ENCODE results near the gene LDB1.

Gene LDB1, protein sequence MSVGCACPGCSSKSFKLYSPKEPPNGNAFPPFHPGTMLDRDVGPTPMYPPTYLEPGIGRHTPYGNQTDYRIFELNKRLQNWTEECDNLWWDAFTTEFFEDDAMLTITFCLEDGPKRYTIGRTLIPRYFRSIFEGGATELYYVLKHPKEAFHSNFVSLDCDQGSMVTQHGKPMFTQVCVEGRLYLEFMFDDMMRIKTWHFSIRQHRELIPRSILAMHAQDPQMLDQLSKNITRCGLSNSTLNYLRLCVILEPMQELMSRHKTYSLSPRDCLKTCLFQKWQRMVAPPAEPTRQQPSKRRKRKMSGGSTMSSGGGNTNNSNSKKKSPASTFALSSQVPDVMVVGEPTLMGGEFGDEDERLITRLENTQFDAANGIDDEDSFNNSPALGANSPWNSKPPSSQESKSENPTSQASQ

DNA sequence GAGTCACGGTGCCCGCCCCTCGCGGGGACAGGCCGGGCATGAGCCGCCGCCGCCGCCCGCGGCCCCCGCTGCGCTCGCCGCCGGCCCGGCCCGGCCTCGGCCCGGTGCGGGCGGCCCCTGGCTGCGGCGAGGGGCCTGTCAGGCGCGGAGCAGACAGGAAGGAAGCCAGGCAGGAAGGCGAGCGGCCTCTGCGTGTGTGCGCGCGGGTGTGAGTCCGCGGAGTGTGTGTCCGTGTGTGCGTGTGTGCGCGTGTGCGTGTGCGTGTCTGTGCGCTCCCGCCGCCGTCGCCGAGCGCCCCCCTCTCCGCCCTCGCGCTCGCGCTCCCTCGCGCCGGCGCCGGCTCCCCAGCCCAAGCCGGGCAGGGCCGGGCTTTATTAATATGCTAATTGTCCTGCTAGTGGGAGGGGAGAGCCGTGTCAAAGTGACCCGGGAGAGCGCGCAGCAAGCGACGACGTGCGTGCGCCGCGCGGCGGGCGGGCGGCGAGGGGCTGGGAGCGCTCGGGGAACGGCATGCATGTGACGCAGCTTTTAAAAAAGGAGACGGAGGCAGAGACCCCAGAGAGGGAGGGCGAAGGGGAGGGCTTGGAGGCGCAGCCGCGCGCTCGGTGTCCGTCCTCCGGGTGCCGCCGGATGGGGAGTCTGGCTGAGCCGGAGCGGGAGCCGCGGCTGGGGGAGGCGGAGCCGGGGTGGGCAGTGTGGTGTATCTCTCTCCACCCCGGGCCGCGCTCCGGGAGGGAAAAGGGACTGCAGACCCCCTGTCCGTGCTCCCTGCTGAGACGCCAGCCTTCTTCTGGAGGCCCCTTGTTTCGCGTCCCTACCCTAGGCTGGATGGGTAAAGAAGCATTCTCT lies at the start of gene LDB1:
Gene LDB1, minus strand, starts transcription at position 227 of the 849 bp plus-strand sequence. CDS start 258 bp downstream, outside the sequence.
- peak; percentile 58 for DNase-seq

DNA sequence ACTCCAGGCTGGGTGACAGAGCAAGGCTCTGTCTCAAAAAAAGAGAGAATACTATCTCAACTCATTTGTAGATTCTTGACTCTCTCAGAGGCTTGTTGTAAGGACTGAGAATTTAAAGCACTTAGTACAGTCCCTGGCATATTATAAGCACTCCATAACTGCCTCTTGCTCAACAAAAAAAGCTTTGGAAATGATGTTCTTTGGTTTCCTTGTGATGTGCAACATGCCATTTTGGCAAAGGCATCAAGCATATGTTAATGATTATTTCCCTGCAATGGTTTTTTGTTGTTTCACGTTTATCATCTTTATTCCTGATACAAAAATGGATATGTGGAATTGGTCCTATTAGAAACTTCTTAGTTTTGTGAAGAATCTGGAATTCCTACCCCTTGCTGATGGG lies 47.7 kb upstream of the LDB1 start:
- DNase-seq: no peak

DNA sequence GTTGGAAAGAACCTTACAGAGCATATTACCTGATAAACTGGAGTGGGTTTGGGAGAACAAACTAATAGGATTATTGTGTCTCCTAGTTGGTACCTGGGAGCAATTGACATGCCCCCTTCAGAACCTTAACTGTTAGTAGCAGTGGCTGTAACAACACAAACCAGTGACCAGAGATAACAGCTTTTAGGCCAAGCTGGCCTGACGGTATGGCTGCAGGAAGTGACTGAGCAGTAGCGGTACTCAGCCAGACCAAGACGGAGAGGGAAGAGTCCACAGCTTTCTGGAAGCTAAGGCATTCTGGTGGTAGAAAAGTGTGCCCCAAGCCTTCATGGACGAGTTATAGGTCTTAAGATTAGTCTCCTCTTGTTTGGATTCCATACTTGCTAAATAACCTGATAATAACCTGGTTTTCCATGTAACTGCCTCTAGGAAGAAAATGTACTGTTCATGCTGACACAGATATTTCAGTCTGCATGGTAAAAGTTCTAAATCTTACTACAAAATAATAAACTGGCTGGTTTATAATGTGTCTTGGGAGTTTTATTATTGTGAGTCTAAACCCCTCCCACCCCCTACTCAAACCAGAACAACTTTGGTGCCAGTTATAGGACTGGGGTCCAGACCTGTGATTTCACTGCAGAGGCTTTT lies 43.3 kb upstream of the LDB1 start:
- no peak for DNase-seq

DNA sequence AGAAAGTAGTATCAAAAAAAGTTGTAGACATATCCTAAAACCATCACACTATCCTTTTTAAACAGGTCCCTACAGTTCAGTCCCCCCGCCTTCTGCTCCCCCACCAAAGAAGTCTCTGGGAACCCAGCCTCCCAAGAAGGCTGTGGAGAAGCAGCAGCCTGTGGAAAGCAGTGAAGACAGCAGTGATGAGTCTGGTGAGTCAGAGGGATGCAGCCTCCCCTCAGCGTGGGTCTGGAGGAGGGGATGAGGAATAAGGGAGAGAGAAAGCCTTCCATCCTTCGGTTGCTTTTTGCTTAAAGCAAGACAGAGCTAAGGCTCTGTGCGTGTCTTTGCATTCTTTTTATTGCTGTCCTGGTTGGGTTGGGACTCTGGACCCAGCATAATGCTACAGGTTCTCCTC lies 39.7 kb upstream of the LDB1 start:
- DNase-seq: no peak

DNA sequence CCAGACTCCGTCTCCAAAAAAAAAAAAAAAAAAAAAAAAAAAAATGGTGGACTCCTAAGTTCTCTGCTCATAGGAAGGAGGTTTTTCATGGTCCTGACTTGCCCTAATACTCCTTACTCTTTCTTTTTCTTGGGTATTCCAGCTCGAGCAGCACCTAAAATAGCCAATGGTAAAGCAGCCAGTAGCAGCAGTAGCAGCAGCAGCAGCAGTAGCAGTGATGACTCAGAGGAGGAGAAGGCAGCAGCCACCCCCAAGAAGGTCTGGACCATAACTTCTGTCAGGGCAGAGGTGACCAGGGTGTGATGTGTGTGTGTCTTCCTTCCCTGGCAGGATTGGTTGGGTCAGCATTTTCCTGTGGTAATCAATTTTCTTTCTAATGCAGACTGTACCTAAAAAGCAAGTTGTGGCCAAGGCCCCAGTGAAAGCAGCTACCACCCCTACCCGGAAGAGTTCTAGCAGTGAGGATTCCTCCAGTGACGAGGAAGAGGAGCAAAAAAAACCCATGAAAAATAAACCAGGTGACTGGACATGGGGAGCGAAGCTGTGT lies 39.0 kb upstream of the LDB1 start:
- DNase-seq: no peak

DNA sequence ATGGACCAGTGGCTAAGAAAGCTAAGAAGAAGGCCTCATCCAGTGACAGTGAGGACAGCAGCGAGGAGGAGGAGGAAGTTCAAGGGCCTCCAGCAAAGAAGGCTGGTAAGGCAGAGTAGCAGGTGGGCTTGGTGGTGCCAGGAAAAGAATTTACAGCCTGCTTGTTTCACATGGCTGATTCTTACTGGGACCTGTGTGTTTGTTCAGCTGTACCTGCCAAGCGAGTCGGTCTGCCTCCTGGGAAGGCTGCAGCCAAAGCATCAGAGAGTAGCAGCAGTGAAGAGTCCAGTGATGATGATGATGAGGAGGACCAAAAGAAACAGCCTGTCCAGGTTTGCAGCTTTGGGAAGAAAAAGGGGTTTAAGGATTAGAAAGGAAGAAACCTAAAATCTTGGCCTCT lies 37.1 kb upstream of the LDB1 start:
- no peak for DNase-seq

DNA sequence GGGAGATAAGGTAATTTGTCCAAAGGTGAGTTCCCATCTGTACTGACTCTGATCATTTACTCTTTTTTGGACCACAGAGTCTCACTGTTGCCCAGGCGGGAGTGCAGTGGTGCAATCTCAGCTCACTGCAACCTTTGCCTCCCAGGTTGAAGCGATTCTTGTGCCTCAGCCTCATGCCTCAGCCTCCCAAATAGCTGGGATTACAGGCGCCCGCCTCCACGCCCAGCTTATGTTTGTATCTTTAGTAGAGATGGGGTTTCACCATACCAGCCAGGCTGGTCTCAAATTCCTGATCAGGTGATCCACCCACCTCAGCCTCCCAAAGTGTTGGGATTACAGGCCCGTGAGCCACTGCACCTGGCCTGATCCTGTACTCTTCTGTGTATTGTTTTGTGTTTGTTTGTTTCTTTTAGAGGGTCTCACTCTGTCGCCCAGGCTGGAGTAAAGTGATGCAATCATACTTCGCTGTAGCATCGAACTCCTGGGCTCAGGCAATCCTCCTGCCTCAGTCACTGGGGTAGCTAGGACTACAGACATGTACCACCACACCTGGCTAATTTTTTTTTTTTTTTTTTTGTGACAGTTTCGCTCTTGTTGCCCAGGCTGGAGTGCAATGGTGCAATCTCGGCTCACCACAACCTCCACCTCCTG lies 34.4 kb upstream of the LDB1 start:
- no peak for DNase-seq

DNA sequence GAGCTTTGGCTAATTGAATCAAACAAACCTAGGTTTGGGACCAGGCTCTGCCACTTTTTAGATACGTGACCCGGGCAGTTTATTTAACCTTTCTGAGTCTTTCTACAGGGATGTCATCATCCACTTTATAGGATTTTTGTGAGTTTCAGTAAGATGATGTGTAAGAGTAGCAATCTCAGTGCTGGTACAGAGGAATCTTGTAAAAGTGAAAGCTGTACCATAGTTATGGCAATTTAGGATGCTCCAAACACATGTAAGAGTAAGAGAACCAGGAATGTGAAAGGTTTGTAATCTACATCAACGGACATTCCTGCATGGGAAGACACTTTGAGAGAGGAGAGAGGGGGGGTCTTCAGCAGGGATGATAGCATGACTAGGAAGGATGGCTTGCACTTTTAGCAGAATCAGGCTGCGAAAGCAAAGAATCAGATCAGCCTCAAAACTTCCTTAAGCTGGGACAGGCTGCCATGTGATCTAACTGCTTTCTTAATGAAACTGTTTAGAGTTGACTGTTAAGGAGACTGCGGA lies 33.0 kb upstream of the LDB1 start:
- no peak for DNase-seq

DNA sequence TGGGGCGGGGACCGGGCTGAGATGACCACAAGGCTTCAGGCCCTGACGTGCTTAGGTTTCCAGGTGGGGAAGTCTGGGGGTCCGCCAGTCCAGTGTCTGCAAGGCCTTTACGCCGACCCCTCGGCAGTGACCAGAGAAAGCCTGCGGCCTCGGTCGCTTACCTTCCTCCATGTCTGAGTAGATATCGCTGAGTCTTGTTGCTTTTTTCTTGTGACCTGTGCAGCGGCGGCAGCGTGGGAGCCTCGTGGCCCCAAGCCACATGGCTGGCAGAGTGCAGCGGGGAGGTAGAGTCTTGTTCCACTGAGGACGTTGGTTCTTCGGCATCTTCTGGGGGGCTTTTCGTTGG lies 32.4 kb upstream of the LDB1 start:
- DNase-seq: peak; percentile 61

DNA sequence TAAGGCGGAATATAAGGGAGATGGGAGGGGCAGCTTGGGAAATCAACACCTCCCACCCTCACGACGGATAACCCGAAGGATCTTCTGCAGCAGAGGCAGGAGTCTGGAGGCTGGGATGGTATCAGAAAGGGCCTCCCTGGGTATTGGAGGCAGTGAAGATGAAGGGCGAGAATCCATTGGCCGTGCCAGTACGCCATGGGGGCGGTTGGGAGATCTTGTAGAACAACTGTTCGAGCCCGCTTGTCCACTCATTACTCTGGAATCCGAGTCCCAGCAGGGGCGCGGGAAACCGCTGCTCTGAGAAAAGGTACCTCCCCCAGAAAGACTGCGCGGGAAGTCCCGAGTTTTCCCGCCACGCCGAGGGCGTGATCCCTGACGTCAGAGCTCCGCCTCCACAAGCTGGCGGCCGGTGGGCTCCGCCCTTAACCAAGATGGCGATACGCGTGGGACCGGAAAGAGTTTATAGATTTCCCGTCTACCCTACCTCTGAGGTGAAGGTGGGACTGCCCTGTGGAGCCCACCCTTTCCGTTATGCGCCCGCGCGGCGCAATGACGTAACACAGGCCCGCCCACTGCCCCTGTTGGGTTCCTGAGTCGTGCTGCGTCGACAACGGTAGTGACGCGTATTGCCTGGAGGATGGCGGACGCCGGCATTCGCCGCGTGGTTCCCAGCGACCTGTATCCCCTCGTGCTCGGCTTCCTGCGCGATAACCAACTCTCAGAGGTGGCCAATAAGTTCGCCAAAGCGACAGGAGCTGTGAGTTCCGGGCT lies 31.8 kb upstream of the LDB1 start, which contains the start of gene NOLC1:
Gene NOLC1, plus strand, starts transcription at position 616 of the 771 bp plus-strand sequence. Its CDS starts 22 bp downstream, at position 638.
- peak; percentile 99 for DNase-seq

DNA sequence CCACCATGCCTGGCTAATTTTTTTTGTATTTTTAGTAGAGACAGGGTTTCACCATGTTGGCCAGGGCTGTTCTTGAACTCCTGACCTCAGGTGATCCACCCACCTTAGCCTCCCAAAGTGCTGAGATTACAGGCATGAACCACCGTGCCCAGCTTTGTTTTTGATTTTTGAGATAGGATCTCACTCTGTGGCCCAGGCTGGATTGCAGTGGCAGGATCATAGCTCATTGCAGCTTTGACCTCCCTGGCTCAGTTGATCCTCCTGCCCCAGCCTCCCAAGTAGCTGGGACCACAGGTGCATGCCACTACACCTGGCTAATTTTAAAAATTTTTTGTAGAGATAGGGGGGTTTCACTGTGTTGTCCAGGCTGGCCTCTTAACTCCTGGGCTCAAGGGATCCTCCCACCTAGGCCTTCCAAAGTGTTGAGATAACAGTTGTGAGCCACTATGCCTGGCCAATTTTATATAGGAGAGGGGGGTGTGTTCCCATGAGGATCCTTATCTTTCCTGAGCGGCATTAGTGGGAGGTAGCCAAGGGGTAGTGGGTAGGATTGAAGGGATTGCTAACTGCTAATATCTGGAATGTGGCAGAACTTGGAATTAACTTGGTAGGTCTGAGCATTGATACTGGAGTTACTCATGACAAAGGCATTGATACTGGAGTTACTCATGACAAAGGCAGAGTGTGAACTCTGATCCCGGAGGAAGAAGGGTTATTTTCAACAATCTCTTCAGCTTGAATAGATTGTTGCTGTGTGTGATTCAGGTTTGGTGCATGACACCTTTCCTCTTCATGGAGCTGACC lies 31.0 kb upstream of the LDB1 start:
- no peak for DNase-seq

DNA sequence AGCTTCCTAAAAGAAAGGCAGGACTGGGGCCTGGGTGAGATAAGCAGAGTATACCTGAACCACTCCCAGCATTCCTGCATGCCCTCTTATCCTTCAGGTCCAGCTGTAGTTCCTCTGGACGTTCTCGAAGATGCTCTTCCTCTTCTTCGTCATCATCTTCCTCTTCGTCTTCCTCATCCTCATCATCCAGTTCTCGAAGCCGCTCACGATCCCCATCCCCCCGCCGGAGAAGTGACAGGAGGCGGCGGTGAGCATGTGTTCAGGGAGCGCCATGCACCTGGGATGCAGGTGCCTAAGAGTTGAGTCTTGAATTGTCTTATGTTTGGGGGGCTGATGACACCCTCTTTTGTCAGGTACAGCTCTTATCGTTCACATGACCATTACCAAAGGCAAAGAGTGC lies 28.1 kb upstream of the LDB1 start:
- no peak for DNase-seq

DNA sequence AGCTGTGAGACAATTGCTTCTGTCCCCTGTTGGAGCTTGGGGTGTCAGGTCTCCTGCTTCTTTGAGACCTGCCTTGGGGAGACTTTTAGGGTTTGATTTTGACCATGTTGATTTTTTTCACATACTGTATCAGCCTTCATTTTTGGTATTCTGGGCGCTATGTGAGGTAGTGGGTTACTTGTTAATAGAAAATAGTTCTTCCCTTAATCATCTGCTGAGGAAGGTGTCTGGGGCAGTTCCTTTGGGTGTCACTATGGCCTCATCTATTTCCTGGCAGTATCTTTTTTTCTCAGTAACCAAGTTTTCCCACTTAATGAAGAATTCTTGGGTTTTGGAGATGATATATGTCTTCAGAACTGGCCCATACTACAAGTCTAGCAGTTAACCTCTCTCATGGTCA lies 27.4 kb upstream of the LDB1 start:
- DNase-seq: no peak

DNA sequence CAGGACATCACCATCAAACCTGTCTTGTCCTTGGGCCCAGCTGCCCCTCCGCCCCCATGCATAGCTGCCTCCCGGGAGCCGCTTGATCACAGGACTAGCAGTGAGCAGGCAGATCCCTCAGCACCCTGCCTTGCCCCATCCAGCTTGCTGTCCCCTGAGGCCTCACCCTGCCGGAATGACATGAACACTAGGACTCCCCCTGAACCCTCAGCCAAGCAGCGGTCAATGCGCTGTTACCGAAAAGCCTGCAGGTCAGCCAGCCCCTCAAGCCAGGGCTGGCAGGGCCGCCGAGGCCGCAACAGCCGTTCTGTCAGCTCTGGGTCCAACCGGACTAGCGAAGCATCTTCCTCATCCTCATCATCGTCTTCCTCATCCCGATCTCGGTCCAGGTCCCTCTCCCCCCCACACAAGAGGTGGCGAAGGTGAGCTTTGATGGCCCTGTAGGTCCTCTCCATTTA lies 26.8 kb upstream of the LDB1 start:
- DNase-seq: no peak

DNA sequence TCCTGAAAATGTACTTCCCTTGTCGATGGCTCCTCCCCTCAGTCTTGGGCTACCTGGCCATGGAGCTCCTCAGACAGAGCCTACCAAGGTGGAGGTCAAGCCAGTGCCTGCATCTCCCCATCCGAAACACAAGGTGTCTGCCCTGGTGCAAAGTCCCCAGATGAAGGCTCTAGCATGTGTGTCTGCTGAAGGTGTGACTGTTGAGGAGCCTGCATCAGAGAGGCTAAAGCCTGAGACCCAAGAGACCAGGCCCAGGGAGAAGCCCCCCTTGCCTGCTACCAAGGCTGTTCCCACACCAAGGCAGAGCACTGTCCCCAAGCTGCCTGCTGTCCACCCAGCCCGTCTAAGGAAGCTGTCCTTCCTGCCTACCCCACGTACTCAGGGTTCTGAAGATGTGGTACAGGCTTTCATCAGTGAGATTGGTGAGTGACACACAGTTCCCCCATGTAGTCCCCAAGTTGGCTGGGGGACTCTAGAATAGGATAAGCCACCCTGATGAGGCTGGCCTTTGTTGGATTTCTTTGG lies 21.5 kb upstream of the LDB1 start:
- DNase-seq: no peak

DNA sequence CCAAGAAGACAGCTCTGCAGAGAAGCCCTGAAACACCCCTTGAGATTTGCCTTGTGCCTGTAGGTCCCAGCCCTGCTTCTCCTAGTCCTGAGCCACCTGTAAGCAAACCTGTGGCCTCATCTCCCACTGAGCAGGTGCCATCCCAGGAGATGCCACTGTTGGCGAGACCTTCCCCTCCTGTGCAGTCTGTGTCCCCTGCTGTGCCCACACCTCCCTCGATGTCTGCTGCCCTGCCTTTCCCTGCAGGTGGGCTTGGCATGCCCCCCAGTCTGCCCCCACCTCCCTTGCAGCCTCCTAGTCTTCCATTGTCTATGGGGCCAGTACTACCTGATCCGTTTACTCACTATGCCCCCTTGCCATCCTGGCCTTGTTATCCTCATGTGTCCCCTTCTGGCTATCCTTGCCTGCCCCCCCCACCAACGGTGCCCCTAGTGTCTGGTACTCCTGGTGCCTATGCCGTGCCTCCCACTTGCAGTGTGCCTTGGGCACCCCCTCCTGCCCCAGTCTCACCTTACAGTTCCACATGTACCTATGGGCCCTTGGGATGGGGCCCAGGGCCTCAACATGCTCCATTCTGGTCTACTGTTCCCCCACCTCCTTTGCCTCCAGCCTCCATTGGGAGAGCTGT lies 20.9 kb upstream of the LDB1 start:
- DNase-seq: no peak

DNA sequence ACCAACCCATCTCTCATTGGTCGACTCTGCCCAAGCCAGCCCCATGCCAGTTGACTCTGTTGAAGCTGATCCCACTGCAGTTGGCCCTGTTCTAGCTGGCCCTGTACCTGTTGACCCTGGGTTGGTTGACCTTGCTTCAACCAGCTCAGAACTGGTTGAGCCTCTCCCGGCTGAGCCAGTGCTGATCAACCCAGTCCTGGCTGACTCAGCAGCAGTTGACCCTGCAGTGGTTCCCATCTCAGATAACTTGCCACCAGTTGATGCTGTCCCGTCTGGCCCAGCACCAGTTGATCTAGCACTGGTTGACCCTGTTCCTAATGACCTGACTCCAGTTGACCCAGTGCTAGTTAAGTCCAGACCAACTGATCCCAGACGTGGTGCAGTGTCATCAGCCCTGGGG lies 20.1 kb upstream of the LDB1 start:
- DNase-seq: no peak

DNA sequence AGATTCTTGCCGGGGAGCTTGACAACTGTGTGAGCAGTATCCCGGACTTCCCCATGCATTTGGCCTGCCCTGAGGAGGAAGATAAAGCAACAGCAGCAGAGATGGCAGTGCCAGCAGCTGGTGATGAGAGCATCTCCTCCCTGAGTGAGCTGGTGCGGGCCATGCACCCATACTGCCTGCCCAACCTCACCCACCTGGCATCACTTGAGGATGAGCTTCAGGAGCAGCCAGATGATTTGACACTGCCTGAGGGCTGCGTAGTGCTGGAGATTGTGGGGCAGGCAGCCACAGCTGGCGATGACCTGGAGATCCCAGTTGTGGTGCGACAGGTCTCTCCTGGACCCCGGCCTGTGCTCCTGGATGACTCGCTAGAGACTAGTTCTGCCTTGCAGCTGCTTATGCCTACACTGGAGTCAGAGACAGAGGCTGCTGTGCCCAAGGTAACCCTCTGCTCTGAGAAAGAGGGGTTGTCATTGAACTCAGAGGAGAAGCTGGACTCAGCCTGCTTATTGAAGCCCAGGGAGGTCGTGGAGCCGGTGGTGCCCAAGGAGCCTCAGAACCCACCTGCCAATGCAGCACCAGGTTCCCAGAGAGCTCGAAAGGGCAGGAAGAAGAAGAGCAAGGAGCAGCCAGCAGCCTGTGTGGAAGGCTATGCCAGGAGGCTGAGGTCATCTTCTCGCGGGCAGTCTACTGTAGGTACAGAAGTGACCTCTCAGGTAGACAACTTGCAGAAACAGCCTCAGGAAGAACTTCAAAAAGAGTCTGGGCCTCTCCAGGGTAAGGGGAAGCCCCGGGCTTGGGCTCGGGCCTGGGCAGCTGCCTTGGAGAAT lies 19.3 kb upstream of the LDB1 start:
- DNase-seq: no peak

DNA sequence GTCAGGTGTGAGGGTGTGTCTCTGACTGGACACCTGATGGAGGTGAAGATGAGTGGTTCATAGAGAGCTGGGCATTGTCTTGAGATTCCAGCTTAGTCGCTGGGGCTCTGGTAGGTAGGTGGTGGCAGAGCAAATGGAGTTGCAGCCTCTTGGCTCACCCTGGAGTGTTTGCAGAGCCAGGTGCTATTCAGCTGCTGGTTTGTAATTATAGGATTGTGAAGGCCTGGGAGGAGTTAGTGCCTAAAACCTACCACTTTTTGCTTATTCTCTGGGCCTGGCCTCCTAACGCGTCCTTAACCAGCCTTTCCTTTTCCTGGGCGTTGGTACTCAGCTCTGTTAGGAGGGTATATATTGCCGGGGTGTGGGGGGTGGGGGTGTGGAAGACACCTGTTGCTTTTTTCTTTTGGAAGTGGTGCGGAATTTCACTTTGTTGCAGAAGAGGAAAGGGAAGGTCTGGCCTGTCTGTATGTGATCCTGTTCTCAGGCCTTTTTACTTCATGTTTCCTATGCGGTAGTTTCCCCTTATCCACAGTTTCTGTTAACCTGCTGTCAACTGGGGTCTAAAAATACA lies 15.9 kb upstream of the LDB1 start:
- no peak for DNase-seq

Measured in stimulated activated CD4-positive, alpha-beta T cell treated with anti-CD3 and anti-CD28 coated beads, Interleukin-12 subunit alpha, Interleukin-12 subunit beta, amount 100 ng/mL, for 4 hours (primary cell).